ENCODE results near the gene KTN1. TPM values are rescaled to one million over a fixed set of nuclear protein-coding genes. Genes with fewer than 3 reads are reported as not detected.

Gene KTN1
- total RNA-seq, 4 donors from 2014 or later = 81.2 to 193 (median 106) TPM

- DNase-seq = no peak
- H3K4me1 ChIP-seq = no peaks in the 10 kb centered on the region
- H3K36me3 ChIP-seq = peaks cover 0 to 64% (median 0%) of the 10 kb centered on the region in 3 donors
- TF ChIP-seq CTCF (IDR thresholded peaks at IDR 0.05) (no peak), POLR2A (IDR thresholded peaks at IDR 0.05) (no peak)
- H3K4me3 ChIP-seq = no peak overlapping the region
- H3K27me3 ChIP-seq = no peaks in the 10 kb centered on the region
- H3K27ac ChIP-seq = no peak overlapping the region
- H3K9me3 ChIP-seq = no peaks in the 10 kb centered on the region
These were observed 65.1 kb downstream of the KTN1 start for GRCh38 chr14:55645145-55645544.

- no peak for TF ChIP-seq POLR2A (IDR thresholded peaks at IDR 0.05)
- TF ChIP-seq CTCF (IDR thresholded peaks at IDR 0.05) = no peak
- H3K9me3 ChIP-seq = no peaks in the 10 kb centered on the region
- DNase-seq = no peak
- peaks cover 0 to 64% (median 0%) of the 10 kb centered on the region in 3 donors for H3K36me3 ChIP-seq
- H3K27ac ChIP-seq = no peak overlapping the region
- no peak overlapping the region for H3K4me3 ChIP-seq
- H3K4me1 ChIP-seq = no peaks in the 10 kb centered on the region
- H3K27me3 ChIP-seq = no peaks in the 10 kb centered on the region
These were observed 66.1 kb downstream of the KTN1 start for GRCh38 chr14:55645845-55646832.

- Histone ChIP-seq H3K36me3 (peaks cover 0 to 79% (median 0%) of the 10 kb centered on the region in 3 donors), H3K4me1 (no peaks in the 10 kb centered on the region), H3K27me3 (no peaks in the 10 kb centered on the region), H3K4me3 (no peak overlapping the region), H3K9me3 (no peaks in the 10 kb centered on the region), H3K27ac (no peak overlapping the region)
- no peak for TF ChIP-seq POLR2A (IDR thresholded peaks at IDR 0.05)
- no peak for TF ChIP-seq CTCF (IDR thresholded peaks at IDR 0.05)
- DNase-seq = no peak
These were observed 71.0 kb downstream of the KTN1 start for GRCh38 chr14:55650992-55651391.

- no peak for DNase-seq
- Histone ChIP-seq H3K4me3 (no peak overlapping the region), H3K9me3 (no peaks in the 10 kb centered on the region), H3K36me3 (peaks cover 0 to 77% (median 0%) of the 10 kb centered on the region in 3 donors), H3K4me1 (no peaks in the 10 kb centered on the region), H3K27ac (no peak overlapping the region), H3K27me3 (no peaks in the 10 kb centered on the region)
- no peak for TF ChIP-seq POLR2A (IDR thresholded peaks at IDR 0.05)
- TF ChIP-seq CTCF (IDR thresholded peaks at IDR 0.05) = no peak
These were observed 74.2 kb downstream of the KTN1 start for GRCh38 chr14:55654243-55654642.

GRCh38 chr14:55661029-55661428, 81.0 kb downstream of the KTN1 start:
- no peaks in the 10 kb centered on the region for H3K27me3 ChIP-seq
- no peak for DNase-seq
- H3K4me1 ChIP-seq = no peaks in the 10 kb centered on the region
- no peak overlapping the region for H3K4me3 ChIP-seq
- no peaks in the 10 kb centered on the region for H3K9me3 ChIP-seq
- TF ChIP-seq POLR2A (IDR thresholded peaks at IDR 0.05) = no peak
- TF ChIP-seq CTCF (IDR thresholded peaks at IDR 0.05) = no peak
- H3K36me3 ChIP-seq = peaks cover 0 to 47% (median 0%) of the 10 kb centered on the region in 3 donors
- no peak overlapping the region for H3K27ac ChIP-seq
